ENCODE measurements around the gene ZNF77. TPM values are rescaled to one million over a fixed set of nuclear protein-coding genes. Genes with fewer than 3 reads are reported as not detected.

Gene ZNF77
- total RNA-seq, 2 donors from 2014 or later = 1.7 to 4.2 TPM

DNA sequence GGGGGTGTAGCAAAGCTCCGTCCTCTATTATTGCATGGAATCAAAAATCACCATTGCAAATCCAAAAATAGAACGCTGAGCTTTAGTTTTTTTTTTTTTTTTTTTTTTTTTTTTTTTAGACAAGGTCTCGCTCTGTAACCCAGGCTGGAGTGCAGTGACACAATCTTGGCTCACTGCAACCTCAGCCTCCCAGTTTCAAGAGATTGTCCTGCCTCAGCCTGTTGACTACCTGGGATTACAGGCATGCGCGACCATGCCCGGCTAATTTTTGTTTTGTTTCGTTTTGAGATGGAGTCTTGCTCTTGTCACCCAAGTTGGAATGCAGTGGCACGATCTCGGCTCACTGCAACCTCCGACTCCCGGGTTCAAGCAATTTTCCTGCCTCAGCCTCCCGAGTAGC is 15.3 kb upstream of the ZNF77 start:
- TF ChIP-seq, protein P1, sequence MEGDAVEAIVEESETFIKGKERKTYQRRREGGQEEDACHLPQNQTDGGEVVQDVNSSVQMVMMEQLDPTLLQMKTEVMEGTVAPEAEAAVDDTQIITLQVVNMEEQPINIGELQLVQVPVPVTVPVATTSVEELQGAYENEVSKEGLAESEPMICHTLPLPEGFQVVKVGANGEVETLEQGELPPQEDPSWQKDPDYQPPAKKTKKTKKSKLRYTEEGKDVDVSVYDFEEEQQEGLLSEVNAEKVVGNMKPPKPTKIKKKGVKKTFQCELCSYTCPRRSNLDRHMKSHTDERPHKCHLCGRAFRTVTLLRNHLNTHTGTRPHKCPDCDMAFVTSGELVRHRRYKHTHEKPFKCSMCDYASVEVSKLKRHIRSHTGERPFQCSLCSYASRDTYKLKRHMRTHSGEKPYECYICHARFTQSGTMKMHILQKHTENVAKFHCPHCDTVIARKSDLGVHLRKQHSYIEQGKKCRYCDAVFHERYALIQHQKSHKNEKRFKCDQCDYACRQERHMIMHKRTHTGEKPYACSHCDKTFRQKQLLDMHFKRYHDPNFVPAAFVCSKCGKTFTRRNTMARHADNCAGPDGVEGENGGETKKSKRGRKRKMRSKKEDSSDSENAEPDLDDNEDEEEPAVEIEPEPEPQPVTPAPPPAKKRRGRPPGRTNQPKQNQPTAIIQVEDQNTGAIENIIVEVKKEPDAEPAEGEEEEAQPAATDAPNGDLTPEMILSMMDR (IDR thresholded peaks at IDR 0.05) = no peak
- H3K27ac ChIP-seq = no peak overlapping the region
- no peak overlapping the region for H3K4me3 ChIP-seq
- DNase-seq (ENCODE audit: low spot score) = no peak
- H3K4me1 ChIP-seq = no peaks in the 10 kb centered on the region
- H3K36me3 ChIP-seq = no peaks in the 10 kb centered on the region
- H3K27me3 ChIP-seq = no peaks in the 10 kb centered on the region
- H3K9me3 ChIP-seq = no peaks in the 10 kb centered on the region

DNA sequence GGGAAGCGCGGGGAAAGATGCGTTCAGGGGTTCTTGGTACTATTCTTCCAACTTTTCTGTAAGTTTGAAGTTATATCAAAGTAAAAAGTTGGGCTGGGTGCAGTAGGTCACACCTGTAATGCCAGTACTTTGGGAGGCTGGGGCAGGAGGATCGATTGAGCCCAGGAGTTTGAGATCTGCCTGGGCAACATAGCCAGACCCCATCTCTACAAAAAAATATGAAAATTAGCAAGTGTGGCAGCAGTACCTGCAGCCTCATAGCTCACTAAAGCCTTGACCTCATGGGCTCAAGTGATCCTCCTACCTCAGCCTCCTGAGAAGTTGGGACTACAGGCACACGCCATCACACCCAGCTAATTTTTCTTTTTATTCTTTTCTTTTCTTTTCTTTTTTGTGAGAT is 12.4 kb upstream of the ZNF77 start:
- Histone ChIP-seq H3K4me1 (no peaks in the 10 kb centered on the region), H3K27me3 (no peaks in the 10 kb centered on the region)
- DNase-seq (ENCODE audit: low spot score) = no peak

DNA sequence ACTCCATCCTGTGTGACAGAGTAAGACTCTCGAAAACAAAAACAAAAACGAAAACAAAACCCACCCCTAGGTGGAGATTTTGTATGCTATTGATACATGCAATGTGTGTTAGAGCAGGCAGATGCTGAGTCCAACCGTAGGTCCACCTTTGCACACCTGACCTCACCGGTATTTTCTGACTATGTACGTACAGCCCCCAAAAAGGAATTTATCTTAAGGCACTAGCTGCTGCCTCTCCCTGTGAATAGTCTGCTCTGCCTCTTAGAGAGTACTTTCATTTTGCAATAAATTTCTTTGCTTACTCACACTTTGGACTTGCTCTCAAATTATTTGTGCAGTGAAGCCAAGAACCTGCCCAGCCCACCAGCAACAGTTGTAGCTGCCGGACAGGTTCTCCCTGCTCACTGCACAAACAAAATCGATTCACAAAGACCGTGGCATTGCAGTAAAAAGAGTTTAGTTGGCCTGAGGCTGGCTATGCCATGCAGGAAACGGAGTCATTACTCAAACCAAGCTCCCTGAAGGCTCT is 8.2 kb upstream of the ZNF77 start:
- peaks cover 0 to 13% of the 10 kb centered on the region in 2 donors for H3K4me1 ChIP-seq
- DNase-seq (ENCODE audit: low spot score) = no peak

More for the DNA sequence above, 12.4 kb upstream of the ZNF77 start:
- no peak overlapping the region for H3K4me3 ChIP-seq
- H3K27ac ChIP-seq = no peak overlapping the region
- no peaks in the 10 kb centered on the region for H3K9me3 ChIP-seq
- TF ChIP-seq, protein P1 (IDR thresholded peaks at IDR 0.05) = no peak
- H3K36me3 ChIP-seq = no peaks in the 10 kb centered on the region

DNA sequence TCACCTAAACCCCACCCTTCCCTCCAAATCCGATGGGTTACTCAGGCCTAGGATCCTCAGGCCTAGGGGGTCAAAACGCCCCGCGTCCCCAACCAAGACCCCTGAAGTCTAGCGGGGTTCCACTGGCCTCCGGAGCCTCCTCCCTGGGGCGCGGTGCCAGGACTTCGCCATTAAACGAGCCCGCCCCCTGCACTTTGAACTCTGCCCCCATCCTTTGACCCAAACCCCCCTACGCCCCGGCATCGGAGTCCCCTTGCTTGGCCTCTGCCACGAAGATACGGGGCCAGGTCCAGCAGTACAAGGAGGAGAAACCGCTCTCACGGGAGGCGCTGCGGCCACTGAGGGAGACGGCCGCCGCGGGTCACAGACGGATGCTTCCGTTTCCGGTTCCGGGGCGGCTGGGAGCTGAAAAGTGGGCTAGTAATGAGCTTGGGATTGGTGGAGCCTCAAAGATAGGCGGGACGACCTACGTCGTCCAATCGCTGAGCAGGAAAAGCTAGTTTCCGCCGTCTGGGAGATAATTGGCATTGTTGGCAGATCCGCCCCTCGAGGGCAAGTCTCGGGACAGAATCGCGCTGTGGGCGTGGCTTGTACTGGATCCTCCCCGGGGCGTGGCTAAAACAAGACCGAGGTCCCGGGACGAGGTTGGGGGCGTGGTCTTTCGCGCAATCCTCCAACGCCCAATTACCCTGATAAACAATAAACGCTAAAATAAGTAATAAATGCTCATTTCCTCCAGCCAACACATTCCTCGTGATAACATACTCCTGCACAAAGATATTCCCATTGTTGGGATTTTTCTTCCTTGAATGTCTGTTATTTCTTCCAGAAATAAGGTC is 5.7 kb upstream of the ZNF77 start:
- no peaks in the 10 kb centered on the region for H3K27me3 ChIP-seq
- DNase-seq (ENCODE audit: low spot score) = peak; percentile 100
- peak overlapping the region; percentile 80 to 92 for H3K4me3 ChIP-seq
- H3K4me1 ChIP-seq = peaks cover 0 to 18% of the 10 kb centered on the region in 2 donors
- peak overlapping the region; percentile 96 for H3K27ac ChIP-seq
- no peaks in the 10 kb centered on the region for H3K36me3 ChIP-seq
- TF ChIP-seq, protein P1 (IDR thresholded peaks at IDR 0.05) = no peak
- H3K9me3 ChIP-seq = no peaks in the 10 kb centered on the region

More for the DNA sequence above, 8.2 kb upstream of the ZNF77 start:
- no peaks in the 10 kb centered on the region for H3K27me3 ChIP-seq
- H3K27ac ChIP-seq = no peak overlapping the region
- H3K4me3 ChIP-seq = no peak overlapping the region
- no peaks in the 10 kb centered on the region for H3K36me3 ChIP-seq
- H3K9me3 ChIP-seq = no peaks in the 10 kb centered on the region
- TF ChIP-seq, protein P1 (IDR thresholded peaks at IDR 0.05) = no peak

DNA sequence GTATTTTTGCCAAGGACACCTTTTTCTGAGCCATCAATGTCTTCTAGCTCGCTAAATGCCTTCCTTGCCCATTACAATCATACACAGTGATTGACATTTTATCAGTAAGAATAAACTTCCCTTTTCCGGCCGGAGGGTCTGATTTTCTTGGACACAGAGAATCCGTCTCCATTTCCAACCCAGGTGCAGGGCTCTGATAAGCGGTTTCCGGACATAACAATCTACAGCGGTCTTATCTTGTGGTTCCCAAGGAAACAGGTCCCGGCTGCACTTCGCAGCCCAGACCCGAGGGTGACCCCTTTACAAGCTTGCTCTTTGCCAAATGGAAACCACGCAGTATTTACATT is 5.1 kb upstream of the ZNF77 start:
- Histone ChIP-seq H3K4me3 (peak overlapping the region; percentile 80 to 92), H3K27me3 (no peaks in the 10 kb centered on the region), H3K9me3 (no peaks in the 10 kb centered on the region), H3K4me1 (peaks cover 0 to 22% of the 10 kb centered on the region in 2 donors), H3K36me3 (no peaks in the 10 kb centered on the region), H3K27ac (peak overlapping the region; percentile 96)
- peak; percentile 72 for DNase-seq (ENCODE audit: low spot score)
- TF ChIP-seq, protein P1 (IDR thresholded peaks at IDR 0.05) = no peak
